AG09309 (cell line): ENCODE results near the gene KRTAP20-4.

ENCODE experiments used
- DNase-seq: peaks from one replicate; pipeline ENCODE4 v3.0.0-alpha.2; 2010; ENCODE audit warnings: low read depth
- H3K4me3 ChIP-seq: 2 replicates; pipeline ENCODE4 v1.5.1; 2011; ENCODE audit warnings: mild to moderate bottlenecking, low read depth, low read length, moderate library complexity; ENCODE audit not compliant: control insufficient read depth
- TF ChIP-seq, protein P1 (sequence below): IDR thresholded peaks from 2 replicates; pipeline ENCODE4 v1.5.1; 2011; ENCODE audit warnings: mild to moderate bottlenecking, low read depth, low read length, inconsistent platforms; ENCODE audit not compliant: insufficient read depth, control insufficient read depth; ENCODE audit errors: missing control alignments

Gene KRTAP20-4

GRCh38 chr21:30634906-30635305, 14.5 kb downstream of the KRTAP20-4 start, which contains the start of gene KRTAP20-2:
TSS of gene KRTAP20-2 (plus strand) at chr21:30635206. CDS start at chr21:30635264, 58 bp downstream.
- DNase-seq = no peak
- TF ChIP-seq, protein P1, sequence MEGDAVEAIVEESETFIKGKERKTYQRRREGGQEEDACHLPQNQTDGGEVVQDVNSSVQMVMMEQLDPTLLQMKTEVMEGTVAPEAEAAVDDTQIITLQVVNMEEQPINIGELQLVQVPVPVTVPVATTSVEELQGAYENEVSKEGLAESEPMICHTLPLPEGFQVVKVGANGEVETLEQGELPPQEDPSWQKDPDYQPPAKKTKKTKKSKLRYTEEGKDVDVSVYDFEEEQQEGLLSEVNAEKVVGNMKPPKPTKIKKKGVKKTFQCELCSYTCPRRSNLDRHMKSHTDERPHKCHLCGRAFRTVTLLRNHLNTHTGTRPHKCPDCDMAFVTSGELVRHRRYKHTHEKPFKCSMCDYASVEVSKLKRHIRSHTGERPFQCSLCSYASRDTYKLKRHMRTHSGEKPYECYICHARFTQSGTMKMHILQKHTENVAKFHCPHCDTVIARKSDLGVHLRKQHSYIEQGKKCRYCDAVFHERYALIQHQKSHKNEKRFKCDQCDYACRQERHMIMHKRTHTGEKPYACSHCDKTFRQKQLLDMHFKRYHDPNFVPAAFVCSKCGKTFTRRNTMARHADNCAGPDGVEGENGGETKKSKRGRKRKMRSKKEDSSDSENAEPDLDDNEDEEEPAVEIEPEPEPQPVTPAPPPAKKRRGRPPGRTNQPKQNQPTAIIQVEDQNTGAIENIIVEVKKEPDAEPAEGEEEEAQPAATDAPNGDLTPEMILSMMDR = no peak
- H3K4me3 ChIP-seq = no peak within 1 kb of the TSS

- H3K4me3 ChIP-seq = no peak overlapping the region
- TF ChIP-seq, protein P1 = no peak
- DNase-seq = no peak
Observed at GRCh38 chr21:30638686-30639085, 18.3 kb downstream of the KRTAP20-4 start.

- H3K4me3 ChIP-seq = no peak within 1 kb of the TSS
- TF ChIP-seq, protein P1 = no peak
- DNase-seq = no peak
Observed at GRCh38 chr21:30642564-30642963, 22.1 kb downstream of the KRTAP20-4 start, which contains the start of gene KRTAP20-3. TSS of gene KRTAP20-3 (plus strand) at chr21:30642864.

DNA sequence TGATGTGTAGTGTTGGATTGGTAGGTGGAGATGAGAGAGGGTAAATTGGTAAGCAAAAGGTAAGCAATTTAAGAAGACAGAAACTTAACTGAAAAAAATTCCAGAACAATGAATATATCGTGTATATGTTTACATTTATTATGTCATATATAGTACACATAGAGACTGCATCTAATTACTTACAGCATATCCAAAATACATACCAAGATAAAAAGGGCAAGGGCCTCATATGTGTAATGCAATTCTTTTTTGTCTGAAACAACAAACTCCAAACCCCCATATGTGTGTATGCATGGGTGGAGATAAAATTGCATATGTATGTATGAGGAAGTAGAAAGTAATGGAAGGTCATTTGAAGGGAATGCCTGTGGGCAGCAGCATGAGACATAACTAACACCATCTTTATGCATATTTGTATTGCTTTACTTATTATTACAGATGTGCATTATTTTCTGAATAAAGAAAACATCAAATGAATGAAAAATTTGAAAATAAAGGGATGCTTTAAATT, 26.5 kb downstream of the KRTAP20-4 start:
- no peak overlapping the region for H3K4me3 ChIP-seq
- TF ChIP-seq, protein P1 = no peak
- DNase-seq = no peak

DNA sequence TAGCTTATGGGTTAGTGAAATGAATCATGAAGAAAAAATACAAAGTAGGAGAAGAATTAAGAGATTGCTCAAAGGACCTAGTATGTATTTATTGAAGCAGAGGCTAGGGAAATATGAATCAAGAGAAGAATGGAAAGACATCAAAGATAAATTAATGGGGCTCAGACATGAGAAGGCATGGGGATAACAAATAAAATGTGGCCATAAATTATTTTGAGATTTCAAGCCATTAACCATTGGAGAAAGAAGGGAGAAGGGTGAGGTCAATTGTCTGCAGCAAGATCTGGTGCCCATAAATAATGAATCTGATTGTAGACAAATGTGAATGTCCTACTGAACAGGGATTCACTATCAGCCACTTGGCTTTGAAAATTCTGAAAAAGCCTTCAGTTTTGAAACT, 32.5 kb downstream of the KRTAP20-4 start:
- DNase-seq = no peak
- TF ChIP-seq, protein P1 = no peak
- no peak overlapping the region for H3K4me3 ChIP-seq

DNA sequence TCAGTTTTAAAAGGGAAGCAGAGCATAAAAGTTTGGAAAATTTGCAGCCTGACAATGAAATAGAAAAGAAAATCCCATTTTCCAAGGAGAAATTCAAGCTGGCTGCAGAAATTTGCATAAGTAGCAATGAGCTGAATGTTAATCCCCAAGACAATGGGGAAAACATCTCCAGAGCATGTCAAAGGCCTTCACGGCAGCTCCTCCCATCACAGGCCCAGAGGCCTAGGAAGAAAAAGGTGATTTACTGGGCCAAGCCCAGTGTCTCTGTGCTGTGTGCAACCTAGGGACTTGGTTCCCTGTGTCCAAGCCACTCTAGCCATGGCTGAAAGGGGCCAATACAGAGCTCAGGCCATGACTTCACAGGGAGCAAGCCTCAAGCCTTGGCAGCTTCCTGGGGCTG, 48.3 kb downstream of the KRTAP20-4 start:
- TF ChIP-seq, protein P1 = no peak
- no peak overlapping the region for H3K4me3 ChIP-seq
- DNase-seq = no peak
